GM21360 (cell line): ENCODE data around the gene DDAH1.
"Not testable (repeated sequence)": the region's sequence is repeated elsewhere in the genome, so short reads cannot be mapped to it uniquely, and the experiment has no call there.

Source experiments
- ATAC-seq: cut with Tn5 transposase; IDR thresholded peaks from one replicate; pipeline ENCODE4 v1.9.1; 2021; ENCODE audit warnings: mild to moderate bottlenecking, moderate library complexity; ENCODE audit not compliant: unreplicated experiment

DDAH1 gene

DNA sequence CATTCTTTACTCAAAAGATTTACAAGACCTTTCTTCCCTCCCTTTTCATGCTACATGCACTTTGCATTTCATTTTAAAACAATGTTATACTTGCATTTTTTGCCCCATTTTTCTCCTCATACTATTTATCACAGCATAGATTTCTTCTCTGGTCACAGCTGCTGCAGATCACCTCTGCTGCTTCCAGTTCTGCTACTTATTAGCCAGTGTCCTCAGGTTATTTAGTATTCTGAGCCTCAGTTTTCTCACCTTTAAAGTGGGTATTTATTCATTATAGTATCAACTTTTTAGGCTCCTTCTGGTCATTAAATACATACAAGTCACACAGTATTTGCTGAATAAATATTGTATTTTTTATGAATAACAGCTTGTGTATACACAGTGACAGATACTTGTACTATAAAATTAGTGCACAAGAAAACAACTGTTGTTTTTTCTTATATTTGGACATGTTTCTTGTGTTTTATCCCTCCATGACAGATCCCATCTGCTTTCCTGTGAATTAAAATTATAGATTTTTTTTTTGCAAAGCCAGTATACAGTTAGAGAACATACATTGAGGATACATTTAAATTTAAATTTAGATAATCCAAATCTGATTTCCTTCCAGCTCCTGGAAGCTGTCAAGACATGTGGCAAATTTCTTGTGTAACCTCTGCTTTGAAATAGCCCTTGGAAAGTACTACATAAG lies 103.2 kb downstream of the DDAH1 start:
- no peak for ATAC-seq

DNA sequence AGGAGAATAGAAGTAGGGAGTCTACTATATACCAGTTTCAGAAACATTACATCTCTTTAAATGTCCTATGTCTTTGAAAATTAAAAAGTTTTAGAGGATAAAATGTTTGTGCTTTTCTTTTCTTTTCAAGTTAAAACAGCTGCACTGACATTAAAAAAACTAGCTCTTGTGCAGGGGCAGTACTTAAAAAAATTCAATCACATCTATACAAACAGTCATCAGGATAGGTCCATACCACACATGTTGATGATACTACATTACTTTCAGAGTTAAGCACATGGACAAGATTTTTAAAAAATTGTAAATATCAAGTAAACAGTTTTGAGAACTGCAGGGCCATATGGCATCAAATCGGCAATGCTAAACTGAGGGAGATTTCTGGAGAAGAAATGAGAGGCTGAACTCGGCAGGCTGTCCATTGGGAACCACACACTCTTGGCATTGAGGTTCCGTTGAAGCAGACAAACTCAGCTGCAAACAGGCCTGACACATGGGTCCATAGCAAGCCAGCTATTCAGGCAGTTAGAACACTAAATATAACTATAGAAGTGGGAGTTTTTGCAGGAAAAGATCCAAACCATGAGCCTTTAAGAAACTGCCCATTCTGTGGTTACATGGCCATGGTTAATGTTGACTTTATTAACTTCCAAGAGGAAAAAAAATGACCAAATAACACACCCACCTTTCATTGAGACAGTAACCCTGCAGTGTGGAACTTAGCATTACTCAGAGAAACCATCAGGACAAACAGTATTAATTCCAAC lies 104.0 kb downstream of the DDAH1 start:
- no peak for ATAC-seq

DNA sequence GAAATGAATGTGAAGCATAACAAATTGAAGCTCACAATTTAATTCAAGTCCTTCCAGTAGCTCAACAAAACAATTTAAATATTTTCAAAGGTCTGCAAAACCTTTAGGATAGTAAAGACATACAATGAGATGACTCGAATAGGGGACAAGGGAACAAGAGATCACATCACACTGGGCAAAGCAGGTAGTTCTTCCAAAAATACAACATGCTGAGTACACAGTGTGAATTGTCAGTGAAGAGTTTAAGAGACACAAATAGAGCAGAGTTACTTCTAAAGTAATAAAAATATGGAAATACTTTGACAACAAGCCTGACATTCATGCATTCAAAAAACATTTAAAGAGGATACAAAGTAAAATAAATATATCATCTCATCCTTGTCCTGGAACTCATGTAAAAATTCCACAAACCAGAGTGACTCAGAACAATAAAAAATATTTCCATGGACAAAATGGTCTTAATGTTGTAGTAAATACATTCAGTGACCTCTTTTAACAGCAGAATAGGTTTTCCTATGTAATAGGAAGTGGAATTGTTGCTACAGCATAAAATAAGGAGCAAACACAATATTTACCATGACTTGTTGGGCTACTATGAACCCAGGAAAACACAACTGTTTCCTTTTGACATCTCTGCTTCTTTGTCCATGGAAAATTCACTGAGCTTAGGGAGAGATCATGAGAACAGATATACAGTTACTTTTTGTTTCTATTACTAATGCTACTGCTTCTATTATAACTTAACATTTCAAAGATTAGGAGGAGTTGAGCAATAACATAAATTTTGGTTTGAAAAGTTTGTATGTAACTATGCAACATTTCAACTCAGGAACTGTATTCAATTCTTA lies 104.9 kb downstream of the DDAH1 start:
- ATAC-seq: no peak

DNA sequence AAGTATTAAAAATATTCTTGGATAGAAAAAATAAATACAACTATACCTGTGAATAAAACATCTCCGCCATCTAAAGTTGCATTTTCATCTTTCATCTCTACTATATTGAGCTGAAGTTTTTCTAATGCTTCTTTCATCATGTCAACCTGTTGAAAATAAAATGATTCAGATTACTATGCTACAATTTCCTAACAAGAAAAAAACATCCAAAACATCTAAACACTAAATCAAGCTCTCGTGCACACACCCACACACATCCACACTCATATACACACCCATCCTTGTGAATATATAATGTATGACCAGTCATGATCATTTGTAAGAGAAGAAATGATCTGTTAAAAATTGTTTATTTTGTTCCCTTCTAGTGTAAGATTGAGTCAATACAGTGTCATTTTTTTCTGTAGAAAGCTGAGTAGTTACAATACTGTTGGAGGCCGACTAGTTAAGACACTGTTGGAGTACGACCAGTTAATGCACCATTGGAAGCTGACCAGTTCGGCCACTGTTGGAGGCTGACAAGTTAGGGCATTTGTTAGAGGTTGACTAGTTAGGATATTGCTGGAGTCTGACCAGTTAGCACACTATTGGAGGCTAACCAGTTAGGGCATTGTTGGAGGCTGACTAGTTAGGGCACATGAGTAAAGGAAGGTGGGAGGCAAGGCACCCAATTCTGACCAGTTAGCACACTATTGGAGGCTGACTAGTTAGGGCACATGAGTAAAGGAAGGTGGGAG lies 106.1 kb downstream of the DDAH1 start:
- ATAC-seq: no peak

DNA sequence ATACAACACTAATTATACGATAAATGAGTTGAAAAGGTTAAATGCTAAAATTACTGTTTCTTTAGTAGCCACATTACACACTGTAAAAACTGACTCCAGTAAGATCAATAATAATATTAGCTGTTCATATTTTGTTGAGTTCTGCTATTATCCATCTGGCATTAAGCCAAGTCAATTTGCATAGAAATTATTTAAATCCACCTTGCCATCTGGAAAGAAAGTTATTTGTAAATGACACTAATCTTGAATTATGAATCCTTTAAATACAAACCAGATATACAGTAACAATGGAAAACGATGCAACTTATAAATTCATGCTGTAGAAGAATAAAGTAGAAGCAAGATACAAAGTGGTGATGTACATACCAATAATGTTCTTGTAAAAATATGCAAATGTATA lies 107.1 kb downstream of the DDAH1 start:
- no peak for ATAC-seq

DNA sequence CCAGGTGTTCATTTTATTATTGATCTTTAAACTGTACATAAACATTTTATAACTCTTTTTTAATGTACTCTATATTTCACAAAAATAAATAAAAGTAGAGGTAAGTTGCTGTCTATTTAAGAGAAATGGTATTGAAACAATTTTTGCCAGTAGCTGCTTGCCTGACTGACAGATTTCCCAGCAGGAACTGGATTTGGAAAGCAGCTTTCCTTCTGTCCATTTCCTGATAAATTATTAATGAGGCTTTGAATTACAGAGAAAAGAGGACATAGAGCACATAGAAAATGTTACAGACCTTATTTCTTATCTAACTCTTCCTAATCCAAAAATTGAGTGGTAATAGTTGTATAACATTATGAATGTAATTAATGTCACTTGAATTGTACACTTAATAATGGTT lies 108.8 kb downstream of the DDAH1 start:
- no peak for ATAC-seq

DNA sequence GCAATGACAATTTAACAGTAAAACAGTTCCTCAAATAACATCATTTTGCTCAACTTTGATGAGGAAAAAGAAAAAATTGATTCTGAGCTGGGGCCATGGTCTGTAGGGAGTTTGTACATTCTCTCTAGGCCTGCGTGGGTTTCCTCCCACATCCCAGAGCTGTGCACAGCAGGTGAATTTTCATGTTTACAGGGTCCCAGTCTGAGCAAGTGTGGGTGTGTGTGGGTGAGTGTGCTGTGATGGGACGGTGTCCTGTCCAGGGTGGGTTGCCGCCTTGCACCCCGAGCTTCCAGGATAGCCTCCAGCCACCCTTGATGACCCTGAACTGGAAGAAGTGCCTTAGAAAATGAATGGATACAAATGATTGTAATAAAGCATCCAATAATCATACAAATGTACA lies 112.9 kb downstream of the DDAH1 start:
- ATAC-seq: no peak

DNA sequence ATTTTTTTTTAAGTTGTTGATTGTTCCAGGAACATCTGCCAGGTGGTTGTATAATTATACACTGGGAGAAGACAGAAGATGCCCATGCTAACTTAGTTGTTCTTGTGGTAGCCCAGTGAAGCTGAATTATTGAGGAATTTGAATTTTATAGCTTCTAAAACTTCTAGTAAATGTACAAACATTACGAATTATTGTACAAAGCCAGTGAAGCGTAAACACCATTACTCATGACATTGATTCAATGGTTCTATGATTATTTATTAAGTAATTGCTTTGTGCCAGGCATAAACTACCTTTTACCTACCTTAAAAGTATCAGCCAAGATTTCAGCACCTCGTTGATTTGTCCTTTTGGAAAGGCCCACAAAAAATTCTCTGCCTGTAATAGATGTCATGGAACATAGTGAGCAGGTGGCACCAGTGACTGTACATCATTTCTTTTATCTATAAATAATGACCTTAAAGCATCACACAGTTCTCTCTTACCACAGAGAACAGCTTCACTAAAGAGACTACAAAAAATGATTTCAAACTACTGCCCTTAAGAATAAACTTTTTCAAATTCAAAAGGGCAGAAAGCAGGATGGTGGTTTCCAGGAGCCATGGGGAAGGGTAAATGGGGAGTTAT lies 113.6 kb downstream of the DDAH1 start:
- ATAC-seq: no peak

DNA sequence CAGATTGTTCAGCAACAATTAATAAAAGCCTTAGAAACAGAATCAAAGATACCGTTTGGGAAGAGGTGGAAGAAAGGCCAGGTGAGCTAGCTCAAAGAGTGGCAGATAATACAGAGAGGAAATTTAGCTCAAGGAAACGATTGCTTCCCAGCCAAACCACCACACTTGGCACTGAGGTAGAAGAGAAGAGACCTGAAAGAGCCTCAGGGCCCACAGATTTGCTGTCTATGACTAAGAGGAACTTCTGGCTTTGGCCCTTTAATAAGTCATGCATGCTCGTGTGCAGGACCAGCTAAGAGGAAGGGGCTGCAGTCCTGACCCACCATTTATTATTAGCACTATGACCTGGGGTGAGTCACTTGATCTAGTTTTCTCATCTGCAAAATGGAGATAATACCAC lies 115.7 kb downstream of the DDAH1 start:
- ATAC-seq: no peak

DNA sequence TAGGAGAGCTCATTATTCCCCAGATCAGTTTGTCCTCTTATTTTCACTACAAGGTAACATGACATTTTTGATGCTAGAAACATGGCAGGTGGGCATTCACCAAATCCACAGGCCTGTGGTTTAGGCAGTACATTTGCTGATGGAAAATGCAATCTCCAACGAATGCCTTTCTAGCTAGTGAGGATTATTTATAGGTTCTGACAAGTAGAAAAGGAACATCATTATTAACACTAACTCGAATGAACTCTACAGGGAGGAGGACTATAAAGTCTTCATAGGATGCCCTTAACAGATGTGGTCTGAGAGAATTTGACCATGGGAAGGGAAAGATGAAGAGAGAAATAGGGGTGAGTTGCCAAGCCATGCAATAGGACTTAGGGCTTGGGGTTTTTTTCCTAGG lies 117.1 kb downstream of the DDAH1 start:
- ATAC-seq: no peak

DNA sequence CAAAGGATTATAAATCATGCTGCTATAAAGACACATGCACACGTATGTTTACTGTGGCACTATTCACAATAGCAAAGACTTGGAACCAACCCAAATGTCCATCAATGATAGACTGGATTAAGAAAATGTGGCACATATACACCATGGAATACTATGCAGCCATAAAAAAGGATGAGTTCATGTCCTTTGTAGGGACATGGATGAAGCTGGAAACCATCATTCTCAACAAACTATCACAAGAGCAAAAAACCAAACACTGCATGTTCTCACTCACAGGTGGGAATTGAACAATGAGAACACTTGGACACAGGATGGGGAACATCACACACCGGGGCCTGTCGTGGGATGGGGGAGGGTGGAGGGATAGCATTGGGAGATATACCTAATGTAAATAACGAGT lies 117.7 kb downstream of the DDAH1 start:
- ATAC-seq: not testable (repeated sequence)

DNA sequence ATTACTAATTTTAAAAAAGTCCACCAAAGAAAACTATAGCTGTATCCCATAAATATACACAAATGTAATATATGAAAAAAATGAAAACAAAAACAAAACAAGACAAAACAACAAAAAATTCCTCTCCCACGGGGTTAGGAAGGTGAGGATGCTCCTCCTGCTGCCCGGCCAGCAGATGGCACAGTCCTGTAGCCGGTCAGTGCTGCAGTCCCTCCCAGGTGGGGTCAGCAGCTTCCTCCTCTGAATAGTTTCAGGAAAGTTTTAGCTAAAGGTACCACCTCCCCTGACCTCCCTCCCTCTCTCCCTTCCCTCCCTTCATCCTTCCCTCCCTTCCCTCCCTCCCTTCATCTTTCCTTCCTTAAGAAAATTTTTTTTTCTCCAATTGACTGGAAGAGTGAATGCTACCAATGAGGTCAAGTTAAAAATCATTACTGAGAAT lies 120.7 kb downstream of the DDAH1 start:
- ATAC-seq: no peak

DNA sequence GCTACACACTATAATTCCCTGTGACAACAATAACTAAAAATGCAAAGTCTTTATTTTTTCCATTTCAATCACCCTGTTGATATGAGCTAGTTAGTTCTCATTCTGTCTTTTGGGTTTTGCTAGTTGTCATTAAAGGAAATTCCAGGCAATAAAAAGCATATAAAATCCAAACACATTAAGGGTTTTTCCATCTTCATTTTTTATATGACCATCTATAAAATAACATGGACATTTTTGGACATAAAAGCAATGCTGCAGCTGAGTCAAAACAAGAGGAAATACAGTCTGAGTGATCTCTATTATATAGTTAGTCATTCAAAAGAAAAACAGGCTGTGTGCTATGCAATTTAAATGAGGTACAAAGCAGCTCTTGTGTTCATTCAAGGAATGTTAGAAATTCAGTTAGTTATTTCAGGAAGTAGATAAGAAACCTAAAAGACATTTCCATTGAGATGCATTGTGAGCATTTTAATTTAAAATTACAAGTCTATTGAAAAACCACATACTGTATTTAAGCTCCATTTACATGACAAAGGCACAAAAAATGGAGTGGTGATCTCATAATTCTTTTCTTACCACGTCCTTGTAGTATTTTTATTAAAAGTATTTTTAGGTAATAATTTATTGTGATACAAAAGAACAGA lies 121.2 kb downstream of the DDAH1 start:
- ATAC-seq: no peak

DNA sequence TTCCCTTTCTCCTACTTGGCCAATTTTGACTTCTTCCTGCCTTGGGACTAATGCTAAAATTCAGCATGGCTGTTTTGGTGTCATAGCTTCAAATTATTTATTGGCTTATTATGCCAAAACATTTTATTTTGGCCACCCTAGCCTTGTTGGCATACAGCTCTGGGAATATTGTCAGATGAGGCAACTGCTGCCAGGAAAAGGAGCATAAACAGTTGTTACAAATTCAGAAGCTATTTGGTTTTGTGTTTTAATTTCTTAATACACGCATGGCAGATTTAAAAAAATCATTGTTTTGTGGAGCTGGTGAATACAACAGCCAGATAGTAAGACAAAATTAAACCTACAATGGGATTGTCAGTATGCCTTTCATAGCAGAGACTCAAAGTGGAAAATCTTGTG lies 121.7 kb downstream of the DDAH1 start:
- ATAC-seq: no peak

DNA sequence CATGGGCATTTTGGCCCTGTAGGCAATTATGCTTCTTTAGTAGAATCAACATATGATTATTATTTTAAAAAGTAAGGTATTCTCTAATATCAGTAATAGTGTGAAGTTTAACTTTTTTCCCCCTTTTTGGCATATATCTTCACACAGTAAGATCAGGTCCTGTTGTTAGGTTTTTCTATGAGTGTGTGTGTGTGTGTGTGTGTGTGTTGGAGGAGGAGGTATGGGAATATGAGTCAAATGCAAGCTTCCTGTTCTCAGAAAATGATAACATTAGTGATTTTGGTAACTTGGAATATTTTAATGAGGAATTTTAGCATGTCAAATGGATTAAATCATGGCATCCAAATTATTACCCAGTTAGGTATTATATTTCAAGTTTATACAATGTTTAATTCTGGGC lies 122.8 kb downstream of the DDAH1 start:
- no peak for ATAC-seq

DNA sequence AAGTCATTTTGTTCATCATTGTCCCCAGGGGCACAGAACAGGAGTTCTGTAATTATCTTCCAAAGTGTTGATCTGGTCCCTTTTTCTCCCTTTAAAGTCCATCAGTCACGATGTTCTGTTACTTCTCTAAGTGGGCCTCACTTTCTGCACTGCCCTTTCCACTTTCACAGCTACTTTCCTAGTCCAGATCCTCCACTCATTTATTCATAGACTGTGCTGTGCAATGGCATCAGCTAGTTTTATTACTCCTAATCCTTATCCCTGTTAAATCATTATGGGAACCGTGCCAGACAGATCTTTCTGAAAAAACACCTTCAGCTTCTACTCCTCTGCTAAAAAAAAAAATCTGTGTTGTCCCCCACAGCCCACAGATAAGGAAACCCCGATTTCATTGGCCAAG lies 124.5 kb downstream of the DDAH1 start:
- ATAC-seq: no peak

DNA sequence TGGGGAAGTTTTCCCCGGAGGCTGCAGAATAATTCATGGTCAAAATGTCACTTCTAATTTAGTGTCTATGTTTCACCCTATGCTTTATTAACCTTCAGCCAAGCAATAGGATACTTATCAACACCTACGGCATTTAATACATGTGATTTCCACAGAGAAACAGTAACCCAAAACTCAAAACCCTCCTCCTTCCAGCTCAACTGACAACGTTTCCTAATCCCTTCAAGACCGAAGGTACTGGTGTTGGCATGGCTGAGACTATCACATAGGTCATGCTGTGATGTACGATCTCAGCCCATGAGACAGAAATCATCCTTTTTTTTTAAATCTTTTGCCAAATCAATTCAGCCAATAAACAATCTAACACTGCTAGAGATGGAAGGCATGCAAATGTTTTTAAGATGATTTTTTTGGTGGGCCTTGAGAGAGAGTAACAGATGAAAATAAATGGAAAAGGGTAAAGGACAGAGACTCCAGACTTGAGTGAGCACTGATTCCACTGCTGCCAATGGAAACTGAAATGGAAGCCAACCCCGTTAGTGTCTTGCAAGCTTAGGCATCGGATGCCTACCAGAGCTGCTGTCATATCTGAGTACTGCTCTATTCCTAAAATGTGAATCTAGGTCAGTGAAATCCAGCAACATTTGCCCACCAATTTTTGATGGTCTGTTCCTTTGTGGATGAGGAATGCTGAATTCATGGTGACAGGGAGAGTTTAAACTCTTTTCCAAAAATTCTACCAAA lies 125.1 kb downstream of the DDAH1 start:
- no peak for ATAC-seq

DNA sequence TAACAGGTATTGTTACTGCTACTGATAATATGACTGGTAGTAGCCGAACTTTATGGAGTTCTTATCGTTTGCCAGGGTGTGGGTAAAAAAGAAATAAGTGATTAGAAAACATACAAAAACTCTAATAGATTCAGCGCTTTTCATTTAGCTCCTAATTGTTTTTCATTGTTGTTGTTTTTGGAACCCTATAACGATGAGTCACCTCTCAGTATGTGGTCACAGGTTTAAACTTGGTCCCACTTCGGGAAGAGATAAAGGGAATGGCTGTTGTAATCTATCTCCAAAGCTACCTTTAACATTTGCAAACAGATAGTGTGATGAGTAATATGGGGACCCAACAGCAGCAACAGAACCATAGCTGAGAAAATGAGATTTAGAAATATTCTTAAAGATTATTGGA lies 125.9 kb downstream of the DDAH1 start:
- ATAC-seq: no peak

DNA sequence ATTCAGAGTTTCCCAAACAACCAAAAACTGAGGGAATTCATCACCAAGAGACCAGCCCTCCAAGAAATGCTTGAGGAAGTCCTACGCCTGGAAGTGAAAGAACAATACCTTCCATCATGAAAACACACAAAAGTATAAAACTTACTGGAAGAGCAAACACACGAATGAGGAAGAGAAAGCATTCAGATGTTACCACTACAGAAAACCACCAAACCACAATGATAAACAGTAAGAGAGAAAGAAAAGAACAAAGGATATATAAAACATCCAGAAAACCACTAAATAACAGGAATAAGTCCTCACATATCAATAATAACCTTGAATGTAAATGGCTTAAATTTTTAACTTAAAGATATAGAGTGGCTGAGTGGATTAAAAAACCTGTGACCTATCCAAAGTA lies 130.0 kb downstream of the DDAH1 start:
- no peak for ATAC-seq
